Activated CD8-positive, alpha-beta memory T cell treated with anti-CD3 and anti-CD28 coated beads for 36 hours (primary cell): ENCODE results near the gene SMKR1. TPM values are rescaled to one million over a fixed set of nuclear protein-coding genes. Genes with fewer than 3 reads are reported as not detected.

Source experiments
- CTCF ChIA-PET: fragments of 350-600 bp; sonication (Branson Sonifier 250); formaldehyde crosslinking; loops from one replicate; lab custom pipeline; 2021; ENCODE audit warnings: antibody characterized with exemption; lab: Charles Lee
- POLR2A ChIA-PET: fragments of 350-600 bp; sonication (Branson Sonifier 250); formaldehyde crosslinking; loops from one replicate; lab custom pipeline; 2021; ENCODE audit warnings: antibody characterized with exemption; lab: Charles Lee
- total RNA-seq, 2 experiments: library from RNA; stranded (reverse); gene quantifications; one replicate each; pipeline ENCODE4 v1.2.3, GENCODE V29; 2021

SMKR1 gene
- total RNA-seq, 2 experiments from 2014 or later: 9.0 to 11.7 TPM

DNA sequence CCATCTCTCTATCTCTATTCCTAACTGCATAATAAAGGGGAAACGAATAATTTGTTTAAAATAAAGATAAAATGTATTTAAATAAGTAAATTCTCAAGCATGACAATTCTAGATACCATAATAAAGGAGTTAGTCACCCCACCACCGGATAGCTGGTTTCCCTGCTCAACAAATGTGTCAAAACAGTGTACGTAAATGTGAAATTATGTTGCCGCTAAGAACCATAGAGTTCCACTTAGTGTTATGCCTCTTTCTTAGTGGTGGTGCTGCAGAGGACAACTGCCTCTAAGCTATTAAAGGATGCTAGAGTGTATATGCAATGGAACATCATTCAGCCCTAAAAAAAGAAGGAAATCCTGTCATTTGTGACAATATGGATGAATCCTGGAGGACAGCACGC, 42.4 kb downstream of the SMKR1 start:
- POLR2A ChIA-PET: interaction anchor here (0.7 kb wide), 1 partner anchor 128 kb away, joined by 4 read pairs; no protein-coding TSS in a partner anchor
- CTCF ChIA-PET: interaction anchor here (0.6 kb wide), 1 partner anchor 61 kb away, joined by 4 read pairs; no protein-coding TSS in a partner anchor

GRCh38 chr7:129550693-129551360, 48.5 kb downstream of the SMKR1 start:
- POLR2A ChIA-PET: no interaction called here
- CTCF ChIA-PET: no interaction called here

DNA sequence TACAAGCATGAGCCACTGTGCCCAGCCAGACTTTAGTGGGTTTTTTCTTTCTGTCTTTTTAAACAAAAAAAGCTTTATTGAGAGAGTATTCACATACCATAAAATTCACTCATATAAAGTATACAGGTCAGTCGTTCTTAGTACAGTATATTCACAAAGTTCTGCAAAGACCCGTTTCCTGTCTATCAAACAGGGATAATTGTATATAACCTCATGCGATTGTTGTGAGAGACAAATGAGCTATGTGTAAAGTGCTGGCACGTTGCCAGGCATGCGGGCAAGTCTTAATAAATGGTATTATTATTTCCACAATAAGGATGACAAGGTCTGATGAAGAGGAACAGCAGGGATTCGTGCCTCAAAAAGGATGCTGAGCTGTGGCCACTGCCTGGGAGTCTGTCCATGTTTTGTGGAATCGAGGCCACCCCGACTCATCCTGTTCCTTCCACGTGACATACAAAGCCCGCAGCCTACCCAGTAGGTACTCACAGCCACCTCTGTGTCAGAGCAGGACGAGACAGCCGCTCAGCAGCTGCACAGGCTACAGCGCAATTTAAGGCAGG, 51.6 kb downstream of the SMKR1 start:
- ChIA-PET CTCF (interaction anchor here (0.7 to 0.8 kb wide), 2 partner anchors 14 to 51 kb away, joined by 3 to 6 read pairs; no protein-coding TSS in a partner anchor), POLR2A (no interaction called here)

DNA sequence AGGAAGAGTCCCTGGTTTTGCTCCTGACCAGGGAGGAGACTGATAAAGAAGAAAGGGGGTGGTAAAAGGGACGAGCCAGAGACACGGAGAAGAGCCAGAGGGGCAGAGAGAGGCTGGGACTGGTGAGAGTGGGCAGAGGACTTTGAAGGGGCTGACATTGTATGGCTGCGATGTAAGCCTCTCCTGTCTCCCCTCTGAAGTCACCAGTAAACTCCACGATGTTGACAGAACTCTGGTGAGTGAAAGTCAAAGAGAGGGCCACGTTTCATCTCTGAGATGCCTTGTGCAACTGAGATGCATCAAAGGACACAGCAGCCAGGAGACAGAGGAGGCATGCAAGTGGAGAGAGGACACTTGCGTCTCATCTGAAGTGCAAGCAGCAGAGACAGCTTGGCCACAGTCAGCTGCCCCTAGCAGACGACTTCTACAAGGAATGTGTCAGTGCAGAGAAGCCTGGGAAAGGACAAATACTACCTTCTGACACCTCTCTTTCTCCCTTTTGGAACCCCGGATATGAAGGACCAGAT, 54.3 kb downstream of the SMKR1 start:
- ChIA-PET CTCF (no interaction called here), POLR2A (no interaction called here)

DNA sequence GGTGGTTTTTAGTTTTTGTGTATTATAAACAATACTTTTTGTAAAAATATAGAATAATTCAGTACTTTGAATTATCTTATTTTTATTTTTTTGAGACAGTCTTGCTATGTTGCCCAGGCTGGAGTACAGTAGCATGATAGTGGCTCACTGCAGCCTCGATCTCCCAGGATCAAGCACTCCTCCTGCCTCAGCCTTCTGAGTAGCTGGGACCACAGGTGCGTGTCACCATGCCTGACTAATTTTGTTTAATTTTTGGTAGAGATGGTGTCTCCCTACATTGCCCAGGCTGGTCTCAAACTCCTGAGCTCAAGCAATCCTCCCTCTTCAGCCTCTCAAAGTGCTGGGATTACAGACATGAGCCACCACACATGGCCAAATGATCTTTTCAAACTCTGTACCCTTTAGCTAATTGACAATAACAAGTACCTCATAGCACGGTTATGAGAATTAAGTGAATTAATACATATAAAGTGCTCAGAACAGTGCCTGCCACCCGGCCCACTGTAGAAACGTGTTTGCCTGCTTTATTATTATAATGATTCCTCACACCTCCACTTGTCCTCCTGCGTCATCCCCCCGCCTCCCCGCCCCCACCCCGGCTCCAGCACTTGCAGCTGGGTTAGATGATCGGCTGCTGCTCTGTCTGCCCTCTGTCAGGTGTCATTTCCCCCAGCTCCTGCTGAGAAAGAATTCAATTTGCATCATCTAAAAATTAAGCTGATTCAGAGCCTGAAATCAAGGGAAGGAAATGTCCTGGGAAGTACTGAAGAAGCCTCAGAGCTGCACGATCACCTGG, 55.6 kb downstream of the SMKR1 start:
- CTCF ChIA-PET: interaction anchor here (0.5 kb wide), 1 partner anchor 208 kb away, joined by 3 read pairs; no protein-coding TSS in a partner anchor
- POLR2A ChIA-PET: interaction anchor here (0.6 kb wide), 1 partner anchor 96 kb away, joined by 3 read pairs; no protein-coding TSS in a partner anchor

GRCh38 chr7:129559564-129559963, 57.2 kb downstream of the SMKR1 start:
- ChIA-PET POLR2A (no interaction called here), CTCF (interaction anchor here (0.7 kb wide), 2 partner anchors 32 to 595 kb away, joined by 3 read pairs; no protein-coding TSS in a partner anchor)

DNA sequence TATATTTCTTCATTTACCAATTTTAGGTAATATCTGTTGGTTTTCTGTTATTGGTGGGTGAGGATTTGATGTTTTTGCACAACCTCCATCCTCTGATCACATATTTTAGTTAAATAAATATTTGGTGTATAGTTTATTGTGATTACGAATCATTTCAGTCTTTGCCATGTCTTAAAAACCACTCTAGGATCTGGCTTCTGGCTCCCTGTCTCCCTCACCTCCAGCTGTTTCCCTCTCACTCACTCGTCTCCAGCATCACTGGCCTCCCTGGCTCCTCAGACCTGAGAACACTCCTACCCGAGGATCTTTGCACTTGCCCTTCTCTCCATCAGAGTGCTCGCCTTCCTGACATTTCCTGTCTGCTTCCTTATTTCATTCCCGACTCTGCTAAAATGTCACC, 58.5 kb downstream of the SMKR1 start:
- ChIA-PET CTCF (interaction anchor here (0.7 kb wide), 1 partner anchor 57 kb away, joined by 4 read pairs; no protein-coding TSS in a partner anchor), POLR2A (no interaction called here)

DNA sequence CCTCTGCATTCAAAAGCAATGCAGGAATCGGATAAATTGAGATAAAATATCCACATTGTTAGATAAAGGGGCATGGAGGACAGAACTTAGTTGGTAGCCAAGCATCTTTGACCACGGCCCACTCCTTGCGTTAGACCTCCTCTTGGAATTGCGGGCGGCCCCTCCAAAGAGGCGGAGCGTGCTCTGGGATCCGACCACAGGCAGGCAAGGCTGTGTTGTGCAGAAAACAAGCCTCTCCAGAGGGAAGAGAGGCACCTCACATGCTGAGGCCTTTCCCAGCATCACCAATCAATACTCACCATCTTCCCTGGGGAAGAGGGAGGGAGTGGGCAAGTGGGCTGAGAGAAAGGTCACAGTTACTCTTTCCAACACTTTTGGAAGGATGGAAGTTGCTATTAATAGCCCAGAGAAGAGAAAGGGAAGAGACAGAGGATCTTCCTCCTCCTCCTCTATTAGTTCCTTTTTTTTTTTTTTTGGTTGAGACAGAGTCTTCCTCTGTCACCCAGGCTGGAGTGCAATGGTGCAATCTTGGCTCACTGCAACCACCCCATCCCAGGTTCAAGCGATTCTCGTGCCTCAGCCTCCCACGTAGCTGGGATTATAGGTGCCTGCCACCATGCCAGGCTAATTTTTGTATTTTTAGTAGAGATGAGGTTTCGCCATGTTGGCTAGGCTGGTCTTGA, 59.5 kb downstream of the SMKR1 start:
- ChIA-PET CTCF (no interaction called here), POLR2A (no interaction called here)

Other genes starting within 250 kb of the SMKR1 start
- gene STRIP2, start 68.1 kb upstream of the SMKR1 start, total RNA-seq: 10 to 100 TPM; 27.8 to 28.9 TPM
- gene NRF1, start 109.2 kb downstream of the SMKR1 start, total RNA-seq: 10 to 100 TPM; 21.8 to 23.3 TPM